A673 (cell line): ENCODE measurements around the gene TOB2.

ENCODE experiments used
- EZH2 ChIP-seq: fragments of 200-600 bp; sonication (generic); IDR thresholded peaks from 2 replicates; pipeline ENCODE4 v1.6.1; 2017; ENCODE audit warnings: borderline replicate concordance, low read depth, mild to moderate bottlenecking, mixed read lengths, antibody characterized with exemption, low read length; ENCODE audit not compliant: poor library complexity, severe bottlenecking
- TF ChIP-seq, protein P1 (sequence below): fragments of 300-800, 200-600 bp; sonication (generic); conservative IDR thresholded peaks from 2 replicates; pipeline ENCODE4 v1.5.1; 2017; ENCODE audit warnings: low read depth, mild to moderate bottlenecking, antibody characterized with exemption, low read length, moderate library complexity, mixed read lengths

DNA sequence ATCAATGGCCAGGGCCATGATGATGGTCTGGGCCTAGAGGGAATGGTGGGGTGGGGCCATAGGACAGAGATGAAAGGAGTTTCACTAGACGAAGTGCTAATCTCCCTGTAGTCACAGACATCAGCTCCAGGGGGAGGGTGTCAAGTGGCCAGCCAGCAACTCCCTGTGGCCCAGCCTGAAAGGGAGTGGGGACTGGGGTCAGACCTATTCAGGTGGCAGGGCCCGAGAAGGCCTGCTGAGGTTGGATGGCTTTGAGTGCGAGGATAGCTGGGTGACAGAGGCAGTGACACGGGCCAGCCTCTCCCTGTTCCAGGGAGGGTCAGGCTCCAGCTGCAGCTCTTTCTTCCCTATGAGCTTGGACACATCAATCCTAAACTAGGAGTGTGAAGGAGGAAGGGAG is 11.0 kb downstream of the TOB2 start:
- TF ChIP-seq, protein P1, sequence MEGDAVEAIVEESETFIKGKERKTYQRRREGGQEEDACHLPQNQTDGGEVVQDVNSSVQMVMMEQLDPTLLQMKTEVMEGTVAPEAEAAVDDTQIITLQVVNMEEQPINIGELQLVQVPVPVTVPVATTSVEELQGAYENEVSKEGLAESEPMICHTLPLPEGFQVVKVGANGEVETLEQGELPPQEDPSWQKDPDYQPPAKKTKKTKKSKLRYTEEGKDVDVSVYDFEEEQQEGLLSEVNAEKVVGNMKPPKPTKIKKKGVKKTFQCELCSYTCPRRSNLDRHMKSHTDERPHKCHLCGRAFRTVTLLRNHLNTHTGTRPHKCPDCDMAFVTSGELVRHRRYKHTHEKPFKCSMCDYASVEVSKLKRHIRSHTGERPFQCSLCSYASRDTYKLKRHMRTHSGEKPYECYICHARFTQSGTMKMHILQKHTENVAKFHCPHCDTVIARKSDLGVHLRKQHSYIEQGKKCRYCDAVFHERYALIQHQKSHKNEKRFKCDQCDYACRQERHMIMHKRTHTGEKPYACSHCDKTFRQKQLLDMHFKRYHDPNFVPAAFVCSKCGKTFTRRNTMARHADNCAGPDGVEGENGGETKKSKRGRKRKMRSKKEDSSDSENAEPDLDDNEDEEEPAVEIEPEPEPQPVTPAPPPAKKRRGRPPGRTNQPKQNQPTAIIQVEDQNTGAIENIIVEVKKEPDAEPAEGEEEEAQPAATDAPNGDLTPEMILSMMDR: no peak
- TF ChIP-seq EZH2: no peak
